Tibial artery (tissue), 4 donors: ENCODE measurements around the gene TEX10.
"Not testable (repeated sequence)": the region's sequence is repeated elsewhere in the genome, so short reads cannot be mapped to it uniquely, and the experiment has no call there.

ENCODE experiments used
- DNase-seq, 2 donors: peaks; one replicate each; pipeline ENCODE4 v3.0.0-alpha.2; 2019
- H3K27ac ChIP-seq, 2 donors: fragments of 200-600 bp; sonication (generic) in 1 of 2; 1 replicate in 1 of 2; 2 replicates in 1 of 2; pipeline ENCODE4 v1.5.1; 2018 to 2019; ENCODE audit warnings: mild to moderate bottlenecking in 1 of 2
- H3K27me3 ChIP-seq, 2 donors: fragments of 200-600 bp; sonication (generic) in 1 of 2; one replicate each; pipeline versions ENCODE4 v1.5.1 to v1.6.0; 2016 to 2019
- H3K36me3 ChIP-seq, 3 donors: fragments of 200-600 bp; sonication (generic) in 2 of 3; one replicate each; pipeline ENCODE4 v1.5.1; 2016 to 2019; ENCODE audit warnings: mild to moderate bottlenecking in 2 of 3
- H3K4me1 ChIP-seq, 4 donors: fragments of 200-600 bp; sonication (generic) in 2 of 4; 1 replicate in 3 of 4; 2 replicates in 1 of 4; pipeline ENCODE4 v1.5.1; 2016 to 2019
- H3K4me3 ChIP-seq, 2 donors: fragments of 200-600 bp; sonication (generic) in 1 of 2; 1 replicate in 1 of 2; 2 replicates in 1 of 2; pipeline ENCODE4 v1.5.1; 2018 to 2019; ENCODE audit warnings: mild to moderate bottlenecking in 2 of 2
- H3K9me3 ChIP-seq, 3 donors: fragments of 200-600 bp; sonication (generic) in 1 of 3; one replicate each; pipeline ENCODE4 v1.5.1; 2016 to 2019
- CTCF ChIP-seq, 2 experiments: fragments of 200-600 bp in 1 of 2; fragments of 450-650 bp in 1 of 2; IDR thresholded peaks; one replicate each; pipeline ENCODE4 v1.5.1; 2017 to 2019; ENCODE audit warnings: antibody characterized with exemption in 2 of 2, mild to moderate bottlenecking in 1 of 2, moderate library complexity in 1 of 2
- intact Hi-C: fragments of 100-400 bp; cut with DNase I; formaldehyde crosslinking; loops from one replicate; pipeline ENCODE4 v1.15.0; 2023; ENCODE audit warnings: low total_unique reads

Gene TEX10

GRCh38 chr9:100394032-100394695, 41.4 kb upstream of the TEX10 start:
- Histone ChIP-seq H3K27me3 (no peaks in the 10 kb centered on the region), H3K9me3 (no peaks in the 10 kb centered on the region), H3K36me3 (peaks cover 0 to 9% (median 4%) of the 10 kb centered on the region in 3 donors), H3K4me1 (no peaks in the 10 kb centered on the region), H3K27ac (no peak overlapping the region), H3K4me3 (no peak overlapping the region)
- no peak for DNase-seq
- no peak for TF ChIP-seq CTCF (IDR thresholded peaks at IDR 0.05)
- intact Hi-C loops: no loop called here

DNA sequence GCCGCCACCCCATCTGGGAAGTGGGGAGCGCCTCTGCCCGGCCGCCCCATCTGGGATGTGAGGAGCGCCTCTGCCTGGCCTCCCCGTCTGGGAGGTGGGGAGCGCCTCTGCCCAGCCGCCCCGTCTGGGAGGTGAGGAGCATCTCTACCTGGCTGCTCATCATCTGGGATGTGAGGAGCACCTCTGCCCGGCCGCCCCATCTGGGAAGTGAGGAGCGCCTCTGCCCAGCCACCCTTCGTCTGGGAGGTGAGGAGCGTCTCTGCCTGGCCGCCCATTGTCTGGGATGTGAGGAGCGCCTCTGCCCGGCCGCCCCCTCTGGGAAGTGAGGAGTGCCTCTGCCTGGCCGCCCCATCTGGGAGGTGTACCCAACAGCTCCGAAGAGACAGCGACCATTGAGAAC, 40.2 kb upstream of the TEX10 start:
- H3K36me3 ChIP-seq, H3K4me1 ChIP-seq, H3K4me3 ChIP-seq, DNase-seq, H3K27me3 ChIP-seq, intact Hi-C loops, H3K27ac ChIP-seq, H3K9me3 ChIP-seq: not testable (repeated sequence)

- Histone ChIP-seq H3K4me1 (no peaks in the 10 kb centered on the region), H3K27ac (no peak overlapping the region), H3K9me3 (peaks cover 0 to 6% (median 0%) of the 10 kb centered on the region in 3 donors), H3K27me3 (no peaks in the 10 kb centered on the region), H3K4me3 (no peak overlapping the region), H3K36me3 (no peaks in the 10 kb centered on the region)
- TF ChIP-seq CTCF (IDR thresholded peaks at IDR 0.05): no peak
- DNase-seq: no peak
- intact Hi-C loops: no loop called here
Measured at GRCh38 chr9:100379862-100380261, 27.1 kb upstream of the TEX10 start.

- H3K27me3 ChIP-seq: no peaks in the 10 kb centered on the region
- H3K4me3 ChIP-seq: no peak overlapping the region
- TF ChIP-seq CTCF (IDR thresholded peaks at IDR 0.05): no peak
- no peaks in the 10 kb centered on the region for H3K9me3 ChIP-seq
- H3K4me1 ChIP-seq: no peaks in the 10 kb centered on the region
- DNase-seq: no peak
- no peaks in the 10 kb centered on the region for H3K36me3 ChIP-seq
- H3K27ac ChIP-seq: no peak overlapping the region
- intact Hi-C loops: no loop called here
Measured at GRCh38 chr9:100377015-100377414, 24.3 kb upstream of the TEX10 start.

- no peak for TF ChIP-seq CTCF (IDR thresholded peaks at IDR 0.05)
- Histone ChIP-seq H3K4me3 (no peak overlapping the region), H3K9me3 (no peaks in the 10 kb centered on the region), H3K27ac (no peak overlapping the region), H3K36me3 (no peaks in the 10 kb centered on the region), H3K4me1 (no peaks in the 10 kb centered on the region), H3K27me3 (no peaks in the 10 kb centered on the region)
- no peak for DNase-seq
- intact Hi-C loops: no loop called here
Measured at GRCh38 chr9:100375658-100376057, 22.9 kb upstream of the TEX10 start.

DNA sequence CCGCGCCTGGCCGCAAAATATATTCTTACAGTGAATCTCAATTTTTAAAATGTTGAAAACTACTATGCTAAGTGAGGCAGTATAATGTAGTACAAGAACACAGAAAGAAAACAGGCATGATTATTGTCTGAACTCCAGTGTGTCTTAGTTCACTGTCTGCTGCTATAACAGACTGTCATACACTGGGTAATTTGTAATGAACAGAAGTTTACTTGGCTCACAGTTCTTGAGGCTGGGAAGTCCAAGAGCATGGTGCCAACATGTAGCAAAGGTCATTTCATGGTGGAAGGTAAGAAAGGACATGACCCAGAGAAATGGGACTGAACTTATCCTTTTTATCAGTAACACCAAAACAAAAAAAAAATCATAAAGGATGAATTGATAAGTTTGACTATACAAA, 19.9 kb upstream of the TEX10 start:
- intact Hi-C loops: no loop called here
- no peaks in the 10 kb centered on the region for H3K9me3 ChIP-seq
- no peak for DNase-seq
- H3K4me3 ChIP-seq: no peak overlapping the region
- TF ChIP-seq CTCF (IDR thresholded peaks at IDR 0.05): no peak
- H3K27me3 ChIP-seq: no peaks in the 10 kb centered on the region
- no peak overlapping the region for H3K27ac ChIP-seq
- H3K36me3 ChIP-seq: no peaks in the 10 kb centered on the region
- H3K4me1 ChIP-seq: no peaks in the 10 kb centered on the region
